GM18868 (cell line): ENCODE measurements around the gene DPP7.

Source experiments
- ATAC-seq: cut with Tn5 transposase; IDR thresholded peaks from one replicate; pipeline ENCODE4 v1.9.1; 2021; ENCODE audit warnings: mild to moderate bottlenecking, moderate library complexity; ENCODE audit not compliant: unreplicated experiment

Gene DPP7

GRCh38 chr9:137095664-137096517, 18.6 kb downstream of the DPP7 start:
- peak; percentile 88 for ATAC-seq

DNA sequence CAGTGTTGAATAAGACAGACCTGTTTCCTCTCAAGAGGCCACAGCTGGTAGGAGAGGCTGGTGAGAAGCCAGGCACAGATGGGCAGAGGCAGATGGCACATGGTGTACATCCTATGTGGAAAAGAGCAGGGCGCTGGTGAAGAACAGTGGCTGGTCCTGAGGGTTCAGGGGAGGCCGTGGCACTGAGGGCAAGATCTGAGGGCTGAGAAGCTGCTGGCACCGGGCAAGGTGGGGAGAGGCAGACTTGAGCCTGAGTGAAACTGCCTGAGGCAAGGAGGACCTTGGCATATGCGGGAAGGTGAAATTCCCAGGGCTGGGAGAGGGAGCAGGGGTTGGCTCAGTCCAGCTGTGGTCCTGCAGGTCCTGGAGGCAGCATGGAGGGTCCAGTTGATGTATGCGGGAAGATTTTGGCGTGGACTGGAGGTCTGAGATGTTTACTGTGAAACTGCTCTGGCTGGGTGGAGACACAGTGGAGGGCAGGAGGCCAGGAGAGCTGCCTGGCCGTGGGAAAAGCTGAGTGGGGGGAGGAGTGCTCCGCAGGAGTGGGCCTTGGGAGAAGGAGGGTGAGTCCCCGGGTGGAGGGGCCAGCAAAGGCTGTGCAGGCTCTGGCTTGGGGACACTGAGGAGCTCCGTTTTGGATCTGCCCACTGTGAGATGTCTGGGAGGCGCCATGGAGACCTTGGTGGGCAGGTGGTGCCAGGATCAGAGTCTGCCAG, 25.1 kb downstream of the DPP7 start:
- ATAC-seq, result no peak

DNA sequence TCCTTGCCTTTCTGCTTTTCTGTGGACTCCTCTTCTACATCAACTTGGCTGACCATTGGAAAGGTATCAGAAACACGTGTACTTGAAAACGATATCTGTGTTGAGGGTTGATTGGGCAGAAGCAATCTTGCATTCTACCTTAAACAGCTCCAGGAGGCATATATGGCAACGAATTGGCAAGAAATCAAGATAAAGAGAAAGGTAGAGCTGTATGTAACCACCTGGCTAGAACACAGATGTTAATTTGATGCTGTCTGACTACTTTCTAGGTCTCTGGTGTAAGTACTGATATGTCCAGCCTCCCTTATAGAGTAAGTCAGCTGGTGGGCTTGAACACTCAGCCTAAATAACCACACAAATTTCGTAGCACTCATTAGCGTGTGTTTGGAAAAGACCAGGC, 26.4 kb downstream of the DPP7 start:
- ATAC-seq, result no peak

DNA sequence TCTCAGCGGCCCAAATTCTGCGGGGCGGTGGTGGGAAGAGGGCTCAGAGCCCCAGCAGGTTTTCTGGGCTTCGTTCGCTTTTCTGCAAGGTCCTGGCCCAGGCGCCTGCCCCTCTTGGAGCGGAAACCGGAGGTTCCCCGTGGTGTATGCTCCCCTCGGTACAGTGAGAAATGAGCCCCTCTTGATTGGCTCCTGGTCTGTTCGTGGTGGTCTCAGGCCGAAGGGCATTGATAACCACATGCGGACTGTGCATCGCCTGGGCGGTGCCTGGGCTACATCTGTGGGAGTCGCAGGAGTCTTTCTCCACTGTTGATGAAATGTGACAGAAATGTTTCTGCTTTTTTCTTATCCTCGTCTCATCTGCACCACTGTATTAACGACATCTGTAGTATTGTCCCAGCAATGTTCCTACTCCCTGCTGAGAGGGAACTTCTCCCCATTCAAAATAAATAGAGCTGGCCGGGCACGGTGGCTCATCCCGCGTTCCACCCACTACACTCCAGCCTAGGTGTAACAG, 27.1 kb downstream of the DPP7 start:
- ATAC-seq, result no peak

- peak; percentile 72 for ATAC-seq
Measured at GRCh38 chr9:137086531-137087408, 27.8 kb downstream of the DPP7 start, which contains the start of gene MAN1B1. TSS of gene MAN1B1 (plus strand) at chr9:137086985. CDS start at chr9:137087000, 15 bp downstream.

- no peak for ATAC-seq
Measured at GRCh38 chr9:137085920-137086530, 28.5 kb downstream of the DPP7 start.

DNA sequence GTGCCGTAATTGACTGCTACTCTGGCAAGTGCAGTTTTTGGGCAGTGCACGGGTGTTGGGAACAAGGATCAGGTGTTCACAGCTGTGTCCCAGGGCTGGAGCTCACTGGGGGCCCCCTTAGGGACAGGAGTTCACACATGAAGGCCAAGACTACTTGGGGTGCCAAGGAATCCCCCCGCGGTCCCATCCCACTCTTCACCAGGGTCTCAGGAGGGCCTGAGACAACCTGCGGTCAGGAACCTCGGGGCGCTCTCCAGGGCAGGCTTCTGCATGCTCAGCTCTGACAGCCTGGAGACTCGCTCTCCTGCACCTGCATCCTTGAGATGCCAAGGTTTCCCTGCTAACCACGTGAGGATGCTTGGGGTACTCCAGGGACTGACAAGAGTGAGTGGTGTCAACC, 30.0 kb downstream of the DPP7 start:
- ATAC-seq, result no peak

GRCh38 chr9:137083394-137084004, 31.0 kb downstream of the DPP7 start:
- peak; percentile 28 for ATAC-seq

DNA sequence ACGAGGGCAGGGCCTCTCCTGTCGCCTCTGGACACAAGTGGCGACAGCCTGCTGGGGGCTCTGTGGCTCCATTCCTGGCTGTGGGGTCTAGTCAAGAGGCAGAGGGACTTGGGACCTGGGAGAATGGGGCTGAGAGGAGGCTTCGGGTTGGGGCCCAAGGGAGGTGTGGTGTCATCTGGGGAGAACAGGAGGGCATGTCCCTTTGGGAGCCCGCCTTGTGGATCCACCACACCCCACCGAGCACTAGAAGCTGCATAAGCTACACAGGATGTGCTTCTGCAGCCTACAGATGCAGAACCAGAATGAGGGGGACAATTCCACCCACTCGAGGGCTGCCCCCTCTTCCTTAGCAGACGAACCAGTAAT, 31.6 kb downstream of the DPP7 start:
- ATAC-seq, result no peak

GRCh38 chr9:137082222-137082924, 32.2 kb downstream of the DPP7 start:
- no peak for ATAC-seq

DNA sequence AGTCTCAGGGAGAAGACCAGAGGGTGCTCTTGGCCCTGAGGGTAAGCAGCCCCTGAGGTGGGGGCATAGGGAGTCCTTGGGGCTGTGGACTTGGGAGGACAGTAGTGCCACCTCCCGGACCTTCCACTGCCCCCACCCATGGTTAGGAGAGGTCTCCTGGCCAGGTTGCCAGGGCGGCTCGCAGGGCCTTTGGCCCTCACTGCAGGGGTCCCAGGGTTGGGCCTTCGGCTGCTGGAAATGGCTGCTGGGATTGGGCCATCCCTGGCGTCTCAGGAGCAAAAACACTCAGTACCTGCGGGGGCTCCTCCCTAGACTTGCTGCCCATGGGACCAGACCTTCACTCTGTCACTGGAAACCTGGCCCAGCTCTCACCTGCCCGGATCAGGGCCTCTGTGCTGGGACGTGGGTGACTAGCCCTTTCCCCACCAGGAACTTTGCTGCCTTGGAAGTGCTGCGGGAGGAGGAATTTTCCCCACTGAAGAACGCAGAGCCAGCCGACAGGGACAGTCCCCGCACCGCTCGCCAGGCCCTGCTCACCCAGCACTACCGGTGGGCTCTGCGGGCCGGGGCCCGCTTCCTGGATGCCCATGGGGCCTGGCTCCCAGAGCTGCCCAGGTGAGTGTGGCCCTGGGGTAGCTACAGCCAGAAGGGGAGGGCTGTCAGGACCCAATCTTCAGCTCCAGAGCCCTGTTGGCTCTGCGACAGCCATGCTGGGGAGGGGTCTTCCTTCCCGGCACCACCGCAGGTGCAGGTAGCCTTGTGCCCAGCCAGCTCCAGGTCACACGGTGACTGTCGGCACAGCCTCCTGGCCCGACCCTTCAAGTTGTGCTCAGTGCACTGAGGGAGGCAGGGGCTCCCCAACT, 34.0 kb downstream of the DPP7 start:
- no peak for ATAC-seq

- ATAC-seq, result no peak
Measured at GRCh38 chr9:137079401-137079787, 35.1 kb downstream of the DPP7 start.

- ATAC-seq, result no peak
Measured at GRCh38 chr9:137078701-137079400, 35.7 kb downstream of the DPP7 start.

DNA sequence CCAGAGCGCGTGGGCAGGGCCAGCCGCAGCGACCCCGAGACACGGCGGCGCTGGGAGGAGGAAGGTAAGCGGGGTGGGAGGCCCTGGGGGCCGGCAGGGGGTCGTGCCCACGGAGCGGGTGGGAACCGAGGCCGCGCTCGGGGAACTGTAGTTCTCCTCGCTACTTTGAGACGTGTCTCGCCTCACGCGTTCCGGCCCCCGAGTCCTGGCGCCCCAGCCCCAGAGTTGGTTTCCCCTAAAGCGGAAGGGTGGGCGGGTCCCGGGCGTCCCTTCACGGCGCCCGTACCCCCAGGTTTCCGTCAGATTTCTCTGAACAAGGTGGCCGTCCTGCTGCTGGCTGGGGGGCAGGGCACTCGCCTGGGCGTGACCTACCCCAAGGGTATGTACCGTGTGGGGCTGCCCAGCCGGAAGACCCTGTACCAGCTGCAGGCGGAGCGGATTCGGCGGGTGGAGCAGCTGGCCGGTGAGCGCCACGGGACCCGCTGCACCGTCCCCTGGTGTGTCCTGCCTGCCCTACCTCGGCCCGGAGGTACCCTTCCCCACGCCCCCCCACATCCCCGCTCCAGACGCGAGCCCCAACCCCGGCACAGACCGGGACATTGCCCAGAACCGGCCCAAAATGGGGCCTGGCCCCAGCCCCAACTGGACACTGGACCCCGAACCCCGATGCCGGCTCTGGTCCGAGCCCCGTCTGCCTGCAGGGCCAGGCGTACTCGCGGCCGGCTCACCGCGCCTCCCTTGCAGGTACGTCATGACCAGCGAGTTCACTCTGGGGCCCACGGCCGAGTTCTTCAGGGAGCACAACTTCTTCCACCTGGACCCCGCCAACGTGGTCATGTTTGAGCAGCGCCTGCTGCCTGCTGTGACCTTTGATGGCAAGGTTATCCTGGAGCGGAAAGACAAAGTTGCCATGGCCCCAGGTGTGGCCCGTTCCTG, 36.5 kb downstream of the DPP7 start:
- ATAC-seq, result no peak

DNA sequence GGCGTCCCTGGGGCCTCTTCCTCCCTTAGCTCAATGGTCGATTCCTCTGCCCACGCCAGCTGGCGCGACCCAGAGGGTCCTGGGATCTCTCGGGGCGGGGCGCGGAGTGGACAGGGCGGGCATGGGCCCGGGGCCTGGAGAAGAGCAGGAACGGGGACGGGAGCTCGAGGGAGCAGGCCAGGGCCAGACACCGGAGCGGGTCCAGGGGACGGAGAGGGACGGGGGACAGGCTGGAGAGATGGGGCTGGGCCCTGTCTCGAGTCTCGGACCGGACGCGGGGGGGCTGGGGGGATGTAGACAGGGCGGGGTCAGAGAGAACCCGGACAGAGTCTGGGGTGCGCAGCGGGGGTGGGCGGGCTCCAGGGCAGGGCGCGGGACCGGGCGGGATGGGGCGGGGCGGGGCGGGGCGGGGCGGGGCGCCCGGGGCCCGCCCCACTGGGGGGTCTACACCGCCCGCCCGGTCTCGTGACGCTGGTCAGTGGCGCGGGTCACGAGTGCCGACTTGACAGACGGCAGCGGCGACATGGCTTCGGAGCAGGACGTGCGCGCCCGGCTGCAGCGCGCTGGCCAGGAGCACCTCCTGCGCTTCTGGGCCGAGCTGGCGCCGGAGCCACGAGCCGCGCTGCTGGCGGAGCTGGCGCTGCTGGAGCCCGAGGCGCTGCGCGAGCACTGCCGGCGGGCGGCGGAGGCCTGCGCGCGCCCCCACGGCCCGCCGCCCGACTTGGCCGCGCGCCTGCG, 37.4 kb downstream of the DPP7 start, which contains the start of gene UAP1L1:
Gene UAP1L1 (plus strand): TSS at position 508 of the 738 bp plus-strand sequence. CDS start 16 bp downstream, at position 524.
- peak; percentile 67 for ATAC-seq

DNA sequence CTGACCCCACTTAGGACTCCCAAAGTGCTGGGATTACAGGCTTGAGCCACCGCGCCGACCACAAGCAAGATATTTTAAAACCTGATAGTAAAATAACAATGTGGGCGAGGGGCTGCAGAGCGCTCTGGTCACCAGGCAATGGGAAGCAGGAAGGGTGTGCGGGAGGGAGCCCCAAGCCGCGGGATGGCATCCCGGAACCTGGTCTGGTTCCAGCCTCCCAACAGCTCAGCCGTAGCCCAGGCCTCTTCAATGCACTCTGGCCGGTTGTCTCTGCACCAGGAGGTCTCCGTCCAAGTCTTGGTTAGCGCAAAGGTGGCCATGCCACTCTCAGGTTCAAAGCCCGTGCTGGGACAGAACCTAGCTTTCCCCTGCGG, 37.9 kb downstream of the DPP7 start:
- no peak for ATAC-seq
